Effector CD8-positive, alpha-beta T cell (primary cell): ENCODE results near the gene RTP2.

Source experiments
- DNase-seq: peaks from one replicate; lab custom pipeline; 2025; lab: John Stamatoyannopoulos, UW
- total RNA-seq, 4 experiments: gene quantifications; one replicate each; lab custom pipeline; 2026; lab: John Stamatoyannopoulos, UW

RTP2 gene
- 0 reads per million in 4 experiments for total RNA-seq

GRCh38 chr3:187702507-187703033 lies at the start of gene RTP2:
TSS of gene RTP2 (minus strand) at chr3:187702557. CDS start at chr3:187702128, 429 bp downstream.
- DNase-seq = no peak

GRCh38 chr3:187750513-187751123 lies 48.3 kb upstream of the RTP2 start:
- no peak for DNase-seq

GRCh38 chr3:187750006-187750512 lies 47.7 kb upstream of the RTP2 start:
- no peak for DNase-seq

GRCh38 chr3:187748050-187748481 lies 45.7 kb upstream of the RTP2 start:
- DNase-seq = peak; percentile 85

- DNase-seq = no peak
These were observed 45.1 kb upstream of the RTP2 start for GRCh38 chr3:187747506-187747905.

- DNase-seq = no peak
These were observed 44.3 kb upstream of the RTP2 start for GRCh38 chr3:187746442-187747281.

- no peak for DNase-seq
These were observed 43.7 kb upstream of the RTP2 start for GRCh38 chr3:187746059-187746441.

GRCh38 chr3:187745201-187746058 lies 43.1 kb upstream of the RTP2 start, which contains the start of gene BCL6:
TSS of gene BCL6 (minus strand) at chr3:187745468. CDS start at chr3:187733693, 11,775 bp downstream.
- peak; percentile 84 for DNase-seq

GRCh38 chr3:187744169-187745151 lies 42.1 kb upstream of the RTP2 start:
- peak; percentile 24 for DNase-seq

- DNase-seq = no peak
These were observed 41.1 kb upstream of the RTP2 start for GRCh38 chr3:187743195-187744141.

GRCh38 chr3:187742351-187743171 lies 40.2 kb upstream of the RTP2 start:
- peak; percentile 7 for DNase-seq

- DNase-seq = peak; percentile 46
These were observed 39.3 kb upstream of the RTP2 start for GRCh38 chr3:187741403-187742350.

GRCh38 chr3:187740421-187741399 lies 38.4 kb upstream of the RTP2 start:
- peak; percentile 39 for DNase-seq

GRCh38 chr3:187739561-187740332 lies 37.4 kb upstream of the RTP2 start:
- peak; percentile 60 for DNase-seq

GRCh38 chr3:187739094-187739560 lies 36.8 kb upstream of the RTP2 start:
- DNase-seq = no peak
